Measurements from ENCODE around the gene FAM184A.

The FAM184A gene

DNA sequence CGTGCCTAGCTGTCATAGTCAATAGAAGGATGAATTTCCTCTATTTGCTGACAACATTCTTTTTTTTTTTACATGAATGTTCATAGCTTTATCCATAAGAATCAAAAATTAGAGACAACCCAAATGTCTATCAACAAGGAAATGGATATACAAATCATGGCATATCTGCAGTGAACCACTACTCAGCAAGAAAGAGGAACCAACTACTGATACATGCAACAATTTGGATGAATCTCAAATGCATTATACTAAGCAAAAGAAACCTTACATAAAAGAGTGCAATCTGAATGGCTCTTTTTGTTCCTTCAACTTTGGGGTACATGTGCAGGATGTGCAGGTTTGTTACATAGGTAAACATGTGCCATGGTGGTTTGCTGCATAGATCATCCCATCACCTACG, 125.8 kb downstream of the FAM184A start:
- no peak for DNase-seq

DNA sequence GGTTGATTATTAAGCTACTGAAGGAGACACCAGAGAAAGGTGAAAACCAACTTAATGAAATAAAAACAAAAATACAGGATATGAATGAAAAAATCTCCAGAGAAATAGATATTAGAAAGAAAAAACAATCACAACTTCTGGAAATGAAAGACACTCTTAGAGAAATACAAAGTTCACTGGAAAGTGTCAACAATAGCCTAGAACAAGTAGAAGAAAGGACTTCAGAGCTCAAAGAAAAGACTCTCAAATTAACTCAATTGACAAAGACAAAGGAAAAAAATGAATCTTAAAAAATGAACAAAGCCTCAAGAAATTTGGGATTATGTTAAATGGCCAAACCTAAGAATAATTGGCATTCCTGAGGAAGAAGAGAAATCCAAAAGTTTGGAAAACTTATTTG, 133.2 kb downstream of the FAM184A start:
- no peak for DNase-seq

DNA sequence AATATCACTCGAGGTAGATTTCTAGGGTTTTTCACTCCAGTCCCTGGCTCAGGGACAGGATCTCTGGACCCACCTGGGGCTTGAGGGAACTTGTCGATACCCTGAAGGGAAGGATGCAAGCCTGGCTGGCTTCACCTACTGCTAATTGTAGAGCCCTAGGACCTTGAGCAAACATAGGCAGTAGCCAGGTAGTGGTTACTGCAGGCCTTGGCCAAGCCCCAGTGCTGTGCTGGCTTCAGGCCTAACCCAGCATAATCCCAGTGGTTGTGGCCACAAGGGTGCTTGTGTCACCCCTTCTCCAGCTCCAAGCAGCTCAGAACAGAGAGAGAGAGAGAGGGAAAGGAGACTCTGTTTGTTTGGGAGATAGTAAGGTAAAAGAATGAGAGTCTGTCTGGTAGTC, 137.7 kb downstream of the FAM184A start:
- no peak for DNase-seq

DNA sequence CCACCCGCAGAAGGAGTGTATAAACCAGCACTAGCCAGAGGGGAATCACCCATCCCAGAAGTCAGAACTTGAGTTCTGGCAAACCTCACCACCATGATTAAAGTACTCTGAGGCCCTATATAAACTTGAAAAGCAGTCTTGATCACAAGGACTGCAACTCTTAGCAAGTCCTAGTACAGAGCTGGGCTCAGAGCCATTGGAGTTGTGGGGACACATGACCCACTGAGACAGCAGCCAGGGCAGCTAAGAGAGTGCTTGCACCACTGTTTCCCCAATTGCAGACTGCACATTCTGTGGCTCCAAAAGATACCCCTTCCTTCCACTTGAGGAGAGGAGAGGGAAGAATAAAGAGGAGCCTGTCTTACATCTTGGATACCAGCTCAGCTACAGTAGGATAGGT, 138.8 kb downstream of the FAM184A start:
- no peak for DNase-seq

DNA sequence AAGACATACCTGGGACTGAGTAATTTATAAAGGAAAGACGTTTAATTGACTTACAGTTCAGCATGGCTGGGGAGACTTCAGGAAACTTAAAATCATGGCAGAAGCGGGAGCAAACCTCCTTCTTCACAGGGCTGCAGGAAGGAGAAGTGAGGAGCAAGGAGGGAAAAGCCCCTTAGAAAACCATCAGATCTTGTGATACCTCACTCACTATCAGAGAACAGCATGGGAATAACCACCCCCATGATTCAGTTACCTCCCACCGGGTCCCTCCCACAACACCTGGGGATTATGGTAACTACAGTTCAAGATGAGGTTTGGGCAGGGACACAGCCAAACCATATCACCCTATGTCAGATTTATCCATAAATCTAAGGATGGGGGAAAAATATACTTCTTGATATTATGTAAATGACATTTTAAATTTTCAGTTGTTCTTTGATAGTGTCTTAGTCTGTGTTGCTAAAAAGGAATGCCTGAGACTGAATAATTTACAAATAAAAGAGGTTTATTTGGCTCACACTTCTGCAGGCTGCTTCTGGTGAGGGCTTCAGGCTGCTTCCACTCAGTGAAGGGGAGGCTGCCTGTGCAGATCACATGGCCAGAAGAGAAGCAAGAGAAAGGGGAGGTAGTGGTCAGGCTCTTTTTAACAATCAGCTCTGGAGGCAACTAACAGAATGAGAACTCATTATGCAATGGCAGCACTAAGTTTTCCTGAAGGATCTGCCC, 142.3 kb downstream of the FAM184A start:
- no peak for DNase-seq

DNA sequence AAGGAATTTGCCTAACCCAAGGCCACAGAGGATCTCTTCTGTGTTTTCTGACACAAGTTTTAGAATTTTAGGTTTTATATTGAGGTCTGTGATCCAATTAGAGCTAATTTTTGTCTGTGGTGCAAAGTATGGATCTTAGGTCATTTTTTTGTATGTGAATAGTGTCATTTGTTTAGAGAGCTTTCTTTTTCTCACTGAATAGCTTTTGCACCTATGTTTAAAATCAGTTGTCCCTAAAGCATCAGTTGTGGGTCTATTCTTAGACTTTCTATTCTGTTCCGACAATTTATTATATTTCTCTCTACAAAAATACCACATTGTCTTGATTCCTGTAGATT, 143.2 kb downstream of the FAM184A start:
- DNase-seq = no peak

DNA sequence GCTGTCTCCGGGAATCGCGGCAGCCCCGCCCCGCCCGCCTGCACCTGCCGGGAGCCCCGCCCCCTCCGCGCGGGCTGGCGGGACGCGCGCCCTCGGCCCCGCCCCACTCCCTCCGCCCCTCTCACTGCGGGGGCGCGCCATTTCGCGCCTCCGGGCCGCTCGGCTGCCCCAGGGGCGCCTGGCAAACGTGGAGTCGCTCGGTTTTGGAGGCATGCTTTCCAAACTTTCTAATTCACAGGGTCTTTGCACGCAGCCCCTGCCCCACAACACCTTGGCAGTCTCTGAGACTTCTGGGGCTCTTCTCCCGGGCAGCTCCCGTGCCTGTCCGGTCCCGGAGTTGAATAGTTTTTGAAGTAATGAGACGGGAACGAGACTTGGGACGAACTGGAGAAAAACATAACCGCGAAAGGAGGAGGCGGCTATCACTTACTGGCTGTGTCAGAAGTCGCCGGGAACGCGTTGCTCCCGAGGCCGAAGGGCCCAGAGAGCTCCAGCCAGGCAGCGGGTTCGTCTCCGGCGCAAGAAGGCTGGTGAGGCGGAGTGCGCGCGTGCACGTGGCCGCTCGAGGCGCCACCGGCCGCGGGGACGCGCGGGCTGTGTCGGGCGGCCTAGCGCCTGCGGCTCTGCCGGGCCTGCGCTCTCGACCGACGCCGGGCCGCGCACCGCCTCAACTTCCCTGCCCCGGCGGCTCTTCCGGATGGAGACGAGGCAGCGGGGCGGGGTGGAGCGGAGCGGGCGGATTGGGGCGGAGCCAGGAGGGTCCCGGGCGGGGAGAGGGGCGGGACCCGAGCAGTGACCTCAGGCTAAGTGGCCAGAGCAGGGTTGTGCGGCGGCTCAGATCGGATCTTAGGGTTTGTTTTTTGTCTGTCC, 143.8 kb downstream of the FAM184A start, which contains the start of gene MCM9:
Gene MCM9, minus strand, starts transcription at position 699 of the 870 bp plus-strand sequence. CDS start 3,436 bp downstream, outside the sequence.
- peak; percentile 84 for DNase-seq

DNA sequence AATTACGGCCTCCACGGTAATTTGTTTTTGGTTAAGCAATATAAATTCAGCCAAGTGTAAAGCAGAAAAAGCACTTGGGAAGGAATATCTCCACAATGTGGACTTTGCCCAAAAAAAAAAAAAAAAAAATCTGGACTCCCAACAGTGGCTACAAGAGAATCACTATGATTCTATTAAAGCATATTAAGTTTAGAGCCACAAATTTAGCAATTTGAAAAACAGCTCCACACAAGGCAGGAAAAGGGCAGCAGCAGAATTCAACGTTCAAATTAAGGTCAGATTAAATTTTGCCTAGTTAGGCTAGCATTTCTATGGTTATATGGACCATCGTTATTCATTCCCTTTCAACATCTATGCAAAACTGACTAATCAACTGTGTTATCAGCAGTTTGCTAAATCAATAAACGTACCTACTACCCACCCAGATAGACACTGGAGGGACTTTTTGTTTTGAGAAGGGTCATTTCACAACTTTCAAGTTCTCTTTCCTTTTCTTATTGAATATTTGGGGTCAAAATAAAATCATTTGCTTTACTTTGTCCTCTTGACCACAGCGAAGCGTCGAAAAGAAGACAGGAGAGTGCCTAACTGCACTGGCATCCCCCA, 144.5 kb downstream of the FAM184A start:
- DNase-seq = no peak

DNA sequence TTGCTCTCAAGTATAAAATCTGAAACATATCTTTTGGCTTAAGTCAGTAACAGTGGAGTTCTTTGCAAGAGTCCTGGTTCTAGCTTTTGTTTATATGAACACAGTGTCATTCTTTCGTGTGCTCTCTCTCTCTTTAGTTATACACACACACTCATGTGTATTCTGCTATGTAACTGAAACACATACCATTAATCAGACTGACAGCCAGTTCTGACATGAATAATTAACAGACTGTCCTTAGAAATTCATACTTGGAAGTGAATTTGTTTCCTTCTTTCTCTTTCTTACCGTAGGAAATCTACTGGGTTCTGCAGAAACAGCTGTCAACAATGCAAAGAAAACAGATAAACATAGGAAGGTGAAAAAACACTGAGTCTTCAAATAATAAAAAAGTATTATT, 146.0 kb downstream of the FAM184A start:
- DNase-seq = no peak

DNA sequence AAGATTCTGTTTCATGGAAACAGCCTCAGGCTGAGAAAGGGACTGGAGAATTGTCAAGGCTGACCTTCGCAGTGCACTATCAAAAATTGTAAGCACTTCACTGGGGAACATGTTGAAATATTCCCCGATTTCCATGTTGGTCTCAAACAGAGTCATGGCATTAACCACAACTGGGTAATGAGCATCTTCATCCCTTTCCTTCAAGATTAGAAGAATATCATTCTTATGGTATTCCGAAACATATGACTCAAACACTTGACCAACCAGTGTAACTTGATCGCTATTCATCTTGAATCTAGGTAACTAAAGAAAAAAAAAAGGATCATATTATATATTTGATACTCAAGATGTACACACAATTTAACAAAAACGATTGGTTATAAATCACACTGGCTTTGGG, 147.0 kb downstream of the FAM184A start:
- no peak for DNase-seq

DNA sequence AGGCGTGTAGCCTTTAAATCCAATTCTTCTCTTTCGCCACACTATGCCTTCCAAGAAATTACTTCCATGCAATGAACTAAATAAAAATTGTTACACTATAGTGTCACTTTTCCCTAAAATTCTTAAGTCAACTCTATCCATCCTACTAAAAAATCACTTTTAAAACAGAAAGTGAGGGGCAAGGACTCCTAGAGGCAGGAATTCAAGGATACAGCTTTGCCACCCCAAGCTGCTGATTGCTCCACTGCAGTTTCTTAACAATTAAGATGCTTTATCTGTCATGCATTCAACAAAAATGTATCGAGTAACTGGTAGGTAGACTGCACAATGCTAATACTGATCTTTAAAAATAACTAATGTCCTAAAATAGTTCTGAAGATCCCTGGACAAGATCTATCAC, 147.8 kb downstream of the FAM184A start:
- DNase-seq = no peak

DNA sequence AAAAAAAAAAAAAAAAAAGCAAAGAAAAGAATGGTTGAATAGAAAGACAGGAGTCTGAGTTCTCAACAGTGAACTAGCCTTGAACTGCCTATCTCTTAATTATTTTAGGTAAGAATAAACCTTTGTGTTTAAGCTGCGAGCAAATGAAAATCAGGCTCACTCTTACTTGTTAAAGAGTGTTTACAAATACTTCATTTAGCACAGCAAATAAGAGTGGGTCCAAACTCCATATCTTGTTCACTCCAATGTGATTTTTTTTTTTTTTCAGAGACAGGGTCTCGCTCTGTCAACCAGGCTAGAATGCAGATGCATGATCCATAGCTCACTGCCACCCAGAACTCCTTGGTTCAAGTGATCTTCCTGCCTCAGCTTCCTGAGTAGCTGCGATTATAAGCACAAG, 155.4 kb downstream of the FAM184A start:
- DNase-seq = no peak

DNA sequence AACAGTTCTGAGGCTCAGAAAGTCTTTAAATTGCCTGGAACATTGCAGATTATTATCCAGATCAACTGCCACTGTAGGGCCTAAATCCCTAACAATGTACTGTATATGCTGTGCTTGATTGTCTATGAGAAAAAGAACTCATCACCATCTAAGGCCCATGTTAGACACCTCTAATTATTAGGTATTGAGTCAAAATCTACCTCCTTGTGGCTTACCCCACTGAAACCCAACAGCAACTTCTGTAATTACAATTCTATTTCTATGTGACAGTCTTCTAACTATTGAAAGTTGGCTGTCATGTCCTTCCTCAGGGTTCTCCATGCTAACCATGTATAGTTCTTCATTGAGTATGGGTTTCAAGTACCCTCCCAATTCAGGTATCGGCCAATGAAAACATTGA, 157.4 kb downstream of the FAM184A start:
- no peak for DNase-seq

DNA sequence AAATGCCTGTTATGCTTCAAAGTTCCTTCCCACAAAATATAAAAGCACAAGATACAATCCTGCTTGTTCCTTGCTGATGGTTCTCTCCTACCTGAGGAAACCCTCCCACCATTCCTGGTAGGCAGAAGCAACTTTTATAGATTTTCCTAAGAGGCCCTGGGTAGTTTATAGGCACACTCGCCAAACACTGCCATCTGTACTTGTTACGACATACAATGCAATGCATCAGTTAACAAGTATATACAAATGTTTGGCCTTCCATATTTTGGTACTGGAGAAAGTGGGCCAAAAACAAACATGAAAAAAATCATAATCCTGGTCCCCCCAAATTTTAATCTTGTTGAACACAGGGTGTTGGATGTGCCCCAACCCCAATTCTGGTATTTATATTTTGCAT, 160.1 kb downstream of the FAM184A start:
- DNase-seq = no peak

DNA sequence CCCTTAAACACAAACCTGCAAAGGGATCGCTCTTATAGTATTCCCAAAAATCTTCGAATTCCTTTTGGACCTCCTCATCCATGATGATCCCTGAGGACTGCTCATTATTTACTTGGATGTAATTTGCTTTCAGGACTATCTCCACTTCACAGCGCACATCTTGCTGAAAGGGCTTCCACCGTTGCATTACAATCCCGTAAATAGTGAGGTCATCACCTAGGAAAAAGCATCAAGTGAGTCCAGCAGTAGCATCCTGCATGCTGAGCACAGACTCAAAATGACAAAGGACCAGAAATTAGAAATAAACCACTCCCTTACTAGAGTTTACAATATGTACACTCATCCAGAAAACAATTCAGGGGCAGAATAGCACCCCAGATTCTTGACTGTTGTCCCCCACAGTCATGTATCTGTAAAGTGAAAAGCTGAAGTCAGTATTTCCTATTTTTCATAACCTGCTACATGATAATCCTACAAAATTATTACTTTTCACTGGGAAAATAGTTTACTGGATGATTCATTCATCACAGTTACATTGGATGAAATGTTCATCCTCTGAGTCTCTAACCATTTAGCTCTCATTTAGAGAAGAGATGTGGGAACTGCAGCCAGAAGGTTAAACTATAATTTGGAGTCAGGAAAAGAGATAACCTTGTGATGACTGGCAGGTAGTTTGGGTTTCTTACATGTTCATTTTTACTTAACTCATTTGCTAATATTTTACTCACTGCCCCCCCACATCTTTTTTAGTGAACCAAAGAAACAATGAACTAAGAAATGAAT, 160.7 kb downstream of the FAM184A start:
- DNase-seq = no peak

DNA sequence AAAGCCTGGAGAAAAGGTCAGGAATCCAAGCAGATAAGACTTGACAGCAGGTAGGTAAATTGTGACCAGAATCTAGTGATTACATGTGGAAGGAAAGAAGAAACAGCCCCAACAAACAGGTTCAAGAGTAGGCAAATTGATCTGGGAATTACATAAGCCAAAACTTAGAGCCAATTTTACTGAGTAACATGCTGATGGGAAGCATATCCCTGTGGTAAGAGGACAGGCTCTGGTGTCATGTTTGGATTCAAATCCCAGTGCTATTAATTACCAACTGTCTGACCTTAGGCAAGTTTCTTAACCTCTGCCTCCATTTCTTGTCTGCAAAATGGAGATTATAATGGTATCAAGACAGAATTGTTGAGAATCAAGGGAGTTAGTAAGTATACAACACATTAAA, 163.9 kb downstream of the FAM184A start:
- no peak for DNase-seq

DNA sequence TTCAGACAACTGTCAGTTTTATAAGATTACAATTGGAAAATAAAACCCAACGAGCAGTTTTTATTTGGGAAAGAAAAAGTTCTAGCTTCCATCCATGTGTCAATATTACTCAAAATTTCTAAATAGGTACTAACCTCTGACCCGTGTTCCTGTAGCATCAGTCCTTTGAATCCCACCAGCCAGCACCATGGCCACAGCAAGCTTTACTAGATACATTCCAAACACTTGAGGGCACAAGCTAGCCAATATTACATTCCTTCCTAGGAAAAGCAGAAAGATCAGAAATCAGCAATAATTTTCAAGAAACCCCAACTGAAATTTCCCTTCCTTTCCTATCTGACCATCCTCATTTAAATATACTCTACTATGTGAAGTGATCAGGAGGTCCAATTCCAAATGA, 165.3 kb downstream of the FAM184A start:
- DNase-seq = no peak

DNA sequence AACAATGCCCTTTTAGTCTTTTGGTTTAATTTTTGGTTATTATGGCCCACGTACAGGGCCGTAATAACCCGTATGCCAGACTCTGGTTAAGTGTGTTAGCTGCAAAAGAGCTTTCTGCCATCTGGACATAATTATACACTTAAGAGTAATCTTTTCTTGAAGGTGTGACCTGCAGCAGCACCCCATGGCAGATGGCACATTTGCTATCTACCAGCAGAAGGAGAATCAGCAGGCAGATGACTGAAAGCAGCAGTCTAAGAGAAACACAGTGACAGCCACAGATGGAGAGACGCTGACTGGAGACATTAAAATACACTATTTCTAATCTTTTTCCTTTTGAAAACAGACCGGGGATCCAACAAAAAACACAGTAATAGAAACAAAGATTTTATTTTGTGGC, 165.8 kb downstream of the FAM184A start:
- no peak for DNase-seq
